Coronary artery (tissue), 2 donors: ENCODE measurements around the gene SPTBN1.

Experiments
- DNase-seq: peaks from one replicate; pipeline ENCODE4 v3.0.0-alpha.2; 2017; ENCODE audit warnings: low spot score
- H3K27ac ChIP-seq, 2 donors: fragments of 200-600 bp; sonication (generic); one replicate each; pipeline ENCODE4 v1.5.1; 2016 to 2019
- H3K4me3 ChIP-seq: fragments of 200-600 bp; sonication (generic); 2 replicates; pipeline ENCODE4 v1.5.1; 2016; ENCODE audit warnings: mild to moderate bottlenecking, moderate library complexity
- TF ChIP-seq, protein P1 (sequence below): fragments of 200-600 bp; sonication (generic); IDR thresholded peaks from one replicate; pipeline ENCODE4 v1.5.1; 2019; ENCODE audit warnings: antibody characterized with exemption

Gene SPTBN1

DNA sequence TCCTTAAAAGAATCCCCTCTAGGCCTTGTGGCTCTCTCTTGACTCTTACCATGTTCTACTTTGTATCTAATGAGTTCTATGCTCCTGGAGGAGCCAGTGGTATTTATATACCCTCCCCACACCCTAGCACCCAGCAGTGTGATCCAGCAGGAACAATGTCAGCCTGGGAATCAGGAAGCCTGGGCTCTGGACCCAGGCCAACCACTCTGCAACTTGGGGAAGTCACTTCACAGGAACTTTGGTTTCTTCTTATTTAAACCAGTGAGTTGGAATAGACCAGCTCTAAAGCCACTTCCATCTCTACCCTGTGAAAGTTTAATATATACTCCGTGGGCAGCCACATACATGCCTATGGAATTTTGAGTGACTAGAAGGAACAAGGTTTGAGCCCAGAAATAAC, 11.6 kb upstream of the SPTBN1 start:
- TF ChIP-seq, protein P1, sequence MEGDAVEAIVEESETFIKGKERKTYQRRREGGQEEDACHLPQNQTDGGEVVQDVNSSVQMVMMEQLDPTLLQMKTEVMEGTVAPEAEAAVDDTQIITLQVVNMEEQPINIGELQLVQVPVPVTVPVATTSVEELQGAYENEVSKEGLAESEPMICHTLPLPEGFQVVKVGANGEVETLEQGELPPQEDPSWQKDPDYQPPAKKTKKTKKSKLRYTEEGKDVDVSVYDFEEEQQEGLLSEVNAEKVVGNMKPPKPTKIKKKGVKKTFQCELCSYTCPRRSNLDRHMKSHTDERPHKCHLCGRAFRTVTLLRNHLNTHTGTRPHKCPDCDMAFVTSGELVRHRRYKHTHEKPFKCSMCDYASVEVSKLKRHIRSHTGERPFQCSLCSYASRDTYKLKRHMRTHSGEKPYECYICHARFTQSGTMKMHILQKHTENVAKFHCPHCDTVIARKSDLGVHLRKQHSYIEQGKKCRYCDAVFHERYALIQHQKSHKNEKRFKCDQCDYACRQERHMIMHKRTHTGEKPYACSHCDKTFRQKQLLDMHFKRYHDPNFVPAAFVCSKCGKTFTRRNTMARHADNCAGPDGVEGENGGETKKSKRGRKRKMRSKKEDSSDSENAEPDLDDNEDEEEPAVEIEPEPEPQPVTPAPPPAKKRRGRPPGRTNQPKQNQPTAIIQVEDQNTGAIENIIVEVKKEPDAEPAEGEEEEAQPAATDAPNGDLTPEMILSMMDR, result no peak
- DNase-seq, result no peak
- Histone ChIP-seq H3K27ac (no peak overlapping the region), H3K4me3 (no peak overlapping the region)

DNA sequence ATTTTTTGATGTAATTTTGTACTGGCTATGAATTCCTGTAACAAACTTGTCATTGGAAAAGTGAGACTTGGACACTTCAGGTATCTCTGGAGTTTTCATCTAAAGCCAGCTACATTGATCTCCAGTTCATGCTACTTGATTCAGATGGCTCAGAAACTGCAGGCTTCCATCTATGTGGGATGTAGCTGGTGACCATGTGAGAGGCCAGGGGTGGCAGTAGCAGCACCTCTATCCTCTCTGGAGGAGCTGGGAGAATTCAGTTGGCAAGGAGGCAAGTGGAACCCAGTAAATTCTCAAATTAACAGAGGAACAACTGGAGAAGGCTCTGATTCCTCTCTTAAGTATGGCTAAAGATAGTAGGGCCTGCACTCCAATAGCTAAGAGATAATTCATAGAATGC, 10.0 kb upstream of the SPTBN1 start:
- DNase-seq, result no peak
- Histone ChIP-seq H3K27ac (no peak overlapping the region), H3K4me3 (no peak overlapping the region)
- TF ChIP-seq, protein P1, result no peak

DNA sequence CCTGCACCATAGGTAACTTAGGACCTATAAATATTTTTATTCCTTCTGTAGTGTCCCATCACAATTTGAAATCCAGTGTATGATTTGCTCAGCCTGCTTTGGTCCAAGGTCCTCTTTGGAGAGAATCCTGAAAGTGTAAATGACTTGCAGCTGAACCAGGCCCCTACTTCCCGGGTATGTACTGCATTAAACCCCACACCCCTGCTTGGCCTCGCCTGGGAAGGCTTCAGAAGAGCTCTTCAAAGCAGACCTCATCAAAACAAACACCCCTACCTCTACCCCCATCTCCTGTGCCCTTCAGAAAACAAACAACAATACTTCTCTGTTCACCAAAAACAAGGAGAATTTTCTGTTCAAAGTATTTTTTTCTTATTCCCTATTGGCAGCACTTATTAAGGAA, 9.5 kb upstream of the SPTBN1 start:
- Histone ChIP-seq H3K4me3 (no peak overlapping the region), H3K27ac (no peak overlapping the region)
- TF ChIP-seq, protein P1, result no peak
- no peak for DNase-seq

DNA sequence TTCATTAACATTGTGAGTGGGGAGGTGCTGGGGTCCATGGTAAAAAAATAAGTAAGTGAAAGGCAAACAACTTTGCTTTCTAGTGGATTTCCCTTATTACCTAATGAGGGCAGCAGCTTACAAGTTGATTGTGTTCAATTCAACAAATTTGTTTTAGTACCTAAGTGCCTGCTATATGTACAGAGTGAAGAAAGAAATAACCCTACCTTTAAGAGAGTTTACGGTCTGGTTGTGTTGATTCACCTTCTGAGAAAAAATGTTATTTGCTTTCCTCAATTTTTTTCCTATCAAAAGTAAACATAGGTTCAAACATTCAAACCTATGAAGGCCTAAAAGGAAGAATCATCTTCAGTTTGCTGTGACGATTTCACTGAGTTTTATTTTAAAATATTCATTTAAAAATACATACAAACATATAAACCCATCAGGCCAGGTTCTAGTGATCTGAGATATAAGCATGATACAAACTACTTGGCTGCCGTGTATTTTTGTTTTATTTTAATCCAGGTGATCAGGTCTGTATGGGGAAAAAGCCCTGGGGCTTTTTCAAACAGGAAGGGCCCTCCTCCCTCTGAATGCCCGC, 1.5 kb upstream of the SPTBN1 start:
- no peak for DNase-seq
- H3K4me3 ChIP-seq, result peak overlapping the region; percentile 95
- H3K27ac ChIP-seq, result peak overlapping the region; percentile 86 to 97
- TF ChIP-seq, protein P1, result no peak

DNA sequence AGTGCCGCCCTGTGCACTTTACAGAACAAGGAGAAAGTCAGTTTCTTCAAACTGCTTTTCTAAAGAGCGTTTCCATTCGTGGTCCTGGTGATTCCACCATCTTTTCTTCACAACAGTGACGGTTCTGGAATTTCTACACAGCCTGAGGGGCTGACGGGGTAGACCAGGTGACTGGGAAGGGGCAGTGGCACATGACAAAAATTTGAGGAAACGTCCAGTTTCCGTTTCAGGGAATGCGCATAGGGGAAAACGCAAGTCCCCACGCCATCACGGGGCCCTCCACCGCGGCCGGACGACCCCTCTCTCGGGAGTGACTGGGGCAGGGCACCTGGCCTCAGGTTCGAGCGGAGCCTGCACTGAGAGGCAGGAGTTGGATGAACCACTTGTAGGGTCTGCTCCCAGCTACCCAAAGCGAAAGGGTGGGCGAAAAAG, 980 bp upstream of the SPTBN1 start:
- H3K27ac ChIP-seq, result peak overlapping the region; percentile 86 to 97
- DNase-seq, result no peak
- TF ChIP-seq, protein P1, result no peak
- peak overlapping the region; percentile 95 for H3K4me3 ChIP-seq

DNA sequence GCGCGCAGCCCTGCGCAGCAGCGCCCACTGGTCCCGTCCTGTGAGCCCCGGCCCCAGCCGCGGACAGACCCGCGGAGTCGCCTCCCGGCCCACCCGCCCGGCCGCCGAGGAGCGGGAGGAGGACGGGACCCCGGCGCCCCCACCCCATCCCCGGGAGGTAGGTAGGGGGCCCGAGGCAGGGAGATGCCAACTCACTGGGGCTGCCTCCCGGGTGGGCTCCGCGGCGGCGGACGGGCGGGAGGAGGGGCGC, 160 bp downstream of the SPTBN1 start:
- peak overlapping the region; percentile 95 for H3K4me3 ChIP-seq
- TF ChIP-seq, protein P1, result no peak
- H3K27ac ChIP-seq, result peak overlapping the region; percentile 86 to 97
- DNase-seq, result no peak

DNA sequence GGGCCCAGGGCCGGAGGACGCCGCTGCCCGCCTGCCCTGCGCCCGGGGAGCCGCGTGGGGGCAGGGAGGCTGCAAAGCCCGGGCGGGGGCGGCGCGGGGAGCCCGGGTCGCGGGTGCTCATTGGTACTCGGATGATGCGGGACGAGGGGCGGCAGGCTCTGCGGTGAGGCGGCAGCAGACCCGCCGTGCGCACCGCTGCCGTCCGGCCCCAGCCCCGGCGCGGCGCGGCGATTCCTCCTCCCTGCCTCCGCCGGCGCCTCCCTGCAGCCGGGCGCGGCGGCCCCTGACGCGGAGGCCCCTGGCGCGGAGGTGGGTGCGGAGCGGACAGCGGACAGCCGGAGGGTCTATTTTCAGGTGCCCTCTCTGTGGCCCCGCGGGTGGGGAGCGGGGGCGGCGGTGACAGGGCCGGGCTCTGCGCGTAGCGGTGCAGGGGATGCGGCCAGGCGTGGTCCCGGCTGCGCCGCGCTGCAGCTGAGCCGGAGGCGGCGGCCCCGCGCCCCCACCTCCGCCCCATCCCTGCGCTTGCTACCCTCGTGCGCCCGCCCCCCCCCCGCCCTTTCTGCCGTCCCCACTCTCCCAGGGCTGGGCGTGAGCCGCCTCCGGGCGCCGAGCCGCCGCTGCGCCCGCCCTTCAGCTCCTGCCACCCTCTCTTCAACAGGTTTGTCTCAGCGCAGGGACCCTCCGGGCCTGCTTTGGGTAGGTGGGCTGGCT, 640 bp downstream of the SPTBN1 start:
- Histone ChIP-seq H3K27ac (peak overlapping the region; percentile 86 to 97), H3K4me3 (peak overlapping the region; percentile 95)
- DNase-seq, result no peak
- TF ChIP-seq, protein P1, result no peak
